ENCODE results near the gene GFRA4. TPM values are rescaled to one million over a fixed set of nuclear protein-coding genes. Genes with fewer than 3 reads are reported as not detected.

Gene GFRA4
- total RNA-seq, 1 experiment from 2014 or later = not detected

GRCh38 chr20:3658716-3659491, 4.3 kb downstream of the GFRA4 start:
- Mint-ChIP-seq H3K36me3 (ENCODE audit: insufficient read depth in 1 of 3, low read depth in 3 of 3) (no peaks in the 10 kb centered on the region; a peak in 2 of 7 replicates), H3K4me3 (no peak overlapping the region), H3K27ac (0 out of 7 replicates have a peak overlapping the region, but pooled peaks of 1 of the 3 experiments have one; percentile 33), H3K4me1 (peaks cover 5 to 12% of the 10 kb centered on the region in 2 experiments; a peak in 3 of 4 replicates), H3K27me3 (ENCODE audit: low read depth) (peaks cover 49% of the 10 kb centered on the region), H3K9me3 (peaks cover 3 to 8% of the 10 kb centered on the region in 2 experiments; a peak in 2 of 5 replicates)
- no peak for TF ChIP-seq CTCF (conservative IDR thresholded peaks at IDR 0.05)
- Histone ChIP-seq H3K9ac (ENCODE audit: extremely low read depth, insufficient read length, low read length) (no peak overlapping the region), H3K4me2 (ENCODE audit: insufficient read depth, insufficient read length, low read length) (no peak overlapping the region), H2BK5ac (ENCODE audit: insufficient read length, low read length) (no peak overlapping the region), H3K9me3 (ENCODE audit: control insufficient read depth, low read depth, low read length) (no peaks in the 10 kb centered on the region), H2AFZ (ENCODE audit: low read length) (no peak overlapping the region), H3K79me2 (ENCODE audit: insufficient read depth, low read length) (no peaks in the 10 kb centered on the region), H3K4me1 (ENCODE audit: insufficient read depth, low read length) (no peaks in the 10 kb centered on the region; the same call in 1 of the 2 replicates), H3K56ac (ENCODE audit: insufficient read length, low read depth, low read length) (no peak overlapping the region), H3K23me2 (ENCODE audit: insufficient read length, low read depth, low read length, poor library complexity, severe bottlenecking) (no peaks in the 10 kb centered on the region), H3K27me3 (ENCODE audit: insufficient read depth, low read length) (peaks cover 5% of the 10 kb centered on the region; the same call in 1 of the 2 replicates), H3K79me1 (ENCODE audit: insufficient read depth, low read depth, low read length, poor library complexity, severe bottlenecking) (no peaks in the 10 kb centered on the region), H3K14ac (ENCODE audit: insufficient read depth, low read length) (peak overlapping the region; percentile 18; the same call in 1 of the 2 replicates), H3K18ac (ENCODE audit: insufficient read length, low read depth, low read length) (no peak overlapping the region), H4K91ac (ENCODE audit: insufficient read length, low read depth, low read length) (no peak overlapping the region), H4K5ac (ENCODE audit: insufficient read length, low read depth, low read length) (peak overlapping the region; percentile 24), H2AK5ac (ENCODE audit: insufficient read length, low read length) (no peak overlapping the region), H4K8ac (replicated peaks; ENCODE audit: insufficient read length, low read depth, low read length) (no peak overlapping the region), H3K4ac (ENCODE audit: low read depth, low read length) (no peak overlapping the region), H4K20me1 (ENCODE audit: control insufficient read depth, insufficient read depth, insufficient read length) (no peaks in the 10 kb centered on the region), H2BK15ac (ENCODE audit: low read depth, low read length) (no peak overlapping the region), H2BK120ac (ENCODE audit: low read depth, low read length, poor library complexity, severe bottlenecking) (no peak overlapping the region), H3K27ac (ENCODE audit: insufficient read length, low read depth, low read length) (no peak overlapping the region), H3T11ph (ENCODE audit: low read length) (no peak overlapping the region), H2BK12ac (ENCODE audit: insufficient read length, low read depth, low read length) (no peak overlapping the region), H2BK20ac (ENCODE audit: low read depth, low read length, poor library complexity, severe bottlenecking) (no peak overlapping the region), H3K23ac (ENCODE audit: insufficient read length, low read depth, low read length) (no peak overlapping the region)
- DNase-seq = no peak
- WGBS (ENCODE audit: extremely low coverage, insufficient read length, low lambda C conversion rate) = no CpG with 5 or more reads among the region's 8 CpGs
